ENCODE results near the gene TCIRG1.

Gene TCIRG1

DNA sequence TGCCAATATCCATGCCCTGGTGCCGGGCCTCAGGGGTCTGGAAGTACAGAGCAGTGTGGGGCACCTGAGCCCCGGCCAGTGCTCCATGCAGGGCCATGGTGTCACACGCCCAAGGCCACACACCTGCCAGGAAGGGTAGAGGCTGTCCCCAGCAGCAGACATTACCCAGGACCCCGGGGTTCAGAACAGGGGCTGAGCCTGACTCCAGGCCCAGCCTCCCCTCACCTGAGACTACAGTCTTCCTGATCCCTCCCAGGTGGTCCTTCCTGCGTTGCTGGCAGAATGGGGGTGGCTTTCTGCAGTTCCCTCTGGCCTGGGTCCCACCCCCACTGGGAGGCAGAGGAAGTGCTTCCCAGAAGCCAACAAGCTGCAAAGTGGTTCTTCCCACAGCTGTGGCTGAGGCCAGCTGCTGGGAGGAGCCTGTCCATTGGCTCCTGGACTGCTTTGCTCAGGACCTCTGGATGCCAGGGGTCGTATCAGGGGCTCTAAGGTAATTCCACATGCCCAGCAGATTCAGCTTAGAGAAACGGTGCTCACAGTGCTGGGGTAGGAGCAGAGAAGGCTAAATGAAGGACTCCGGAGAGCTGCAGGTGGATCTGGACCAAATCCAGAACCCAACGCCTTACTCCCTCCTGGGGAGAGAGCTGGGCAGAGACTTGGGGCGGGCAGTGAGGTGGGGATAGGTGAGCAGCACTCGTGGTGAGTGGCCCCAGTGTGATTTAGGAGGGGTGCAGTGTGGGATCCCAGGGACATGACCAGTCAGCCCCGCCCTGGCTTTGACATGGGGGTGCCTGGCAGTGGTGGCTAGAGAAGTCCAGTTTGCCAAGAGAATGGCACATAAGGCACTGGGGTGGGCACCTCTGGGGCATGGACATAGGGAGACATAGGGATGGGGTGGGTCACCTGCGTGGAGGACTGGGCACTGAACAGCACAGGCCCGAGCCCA, 12.6 kb downstream of the TCIRG1 start:
- DNase-seq: peak in 2 of 4 experiments; percentile 29 to 41

DNA sequence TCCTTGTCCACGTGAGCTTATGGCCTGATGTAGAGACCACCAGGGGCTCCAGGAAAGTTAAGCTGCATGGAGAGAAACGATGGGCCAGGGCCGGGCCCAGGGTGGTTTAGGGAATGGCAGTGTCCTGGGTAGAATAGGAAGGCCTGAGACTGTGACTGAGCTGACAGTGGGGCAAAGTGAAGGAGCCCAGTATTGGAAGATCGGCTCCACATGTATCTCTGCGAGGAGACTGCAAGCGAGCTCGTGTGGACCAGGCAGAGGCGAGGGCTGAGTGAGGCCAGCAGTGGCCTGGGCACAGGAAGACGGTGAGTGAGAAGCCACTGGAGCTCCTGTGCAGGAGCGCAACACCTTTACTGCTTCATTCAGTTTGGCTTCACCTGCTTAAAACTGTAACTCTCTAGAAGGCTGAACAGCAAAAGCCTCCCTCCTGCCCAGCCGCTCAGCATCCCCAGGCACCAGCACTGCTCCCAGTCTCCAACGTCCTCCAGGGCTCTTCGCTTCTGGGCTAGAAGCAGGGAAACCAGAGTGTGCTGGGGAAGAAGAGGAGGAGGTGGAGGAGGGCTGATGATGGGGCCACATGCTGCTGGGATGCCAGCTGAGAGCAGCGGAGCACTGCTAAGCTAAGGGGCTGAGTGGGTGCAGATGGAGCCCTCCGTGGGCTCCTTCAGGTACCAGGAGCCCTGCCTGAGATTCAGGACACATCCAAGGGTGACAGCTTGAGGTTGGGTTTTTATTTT, 13.5 kb downstream of the TCIRG1 start:
- no peak for DNase-seq

DNA sequence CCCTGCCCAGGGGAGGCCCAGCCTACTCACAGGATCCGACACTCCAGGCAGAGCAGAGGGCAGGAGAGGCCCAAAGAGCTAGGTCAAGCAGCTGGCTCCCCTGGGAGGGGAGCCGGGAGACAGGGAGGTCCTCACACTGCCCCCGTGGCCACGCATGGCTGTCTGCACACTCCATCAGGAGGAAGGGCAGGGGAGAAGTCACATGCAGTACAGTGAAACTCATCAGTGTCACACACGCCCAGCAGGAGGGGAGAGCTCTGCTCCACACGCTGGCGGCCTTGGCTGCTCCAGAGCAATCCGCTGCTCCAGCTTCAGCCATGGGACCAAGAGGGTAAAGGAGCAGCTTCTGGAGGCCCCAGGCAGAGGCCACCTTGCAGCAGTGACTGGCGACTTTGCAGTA, 14.3 kb downstream of the TCIRG1 start:
- DNase-seq: peak in 2 of 4 experiments; percentile 33 to 54

DNA sequence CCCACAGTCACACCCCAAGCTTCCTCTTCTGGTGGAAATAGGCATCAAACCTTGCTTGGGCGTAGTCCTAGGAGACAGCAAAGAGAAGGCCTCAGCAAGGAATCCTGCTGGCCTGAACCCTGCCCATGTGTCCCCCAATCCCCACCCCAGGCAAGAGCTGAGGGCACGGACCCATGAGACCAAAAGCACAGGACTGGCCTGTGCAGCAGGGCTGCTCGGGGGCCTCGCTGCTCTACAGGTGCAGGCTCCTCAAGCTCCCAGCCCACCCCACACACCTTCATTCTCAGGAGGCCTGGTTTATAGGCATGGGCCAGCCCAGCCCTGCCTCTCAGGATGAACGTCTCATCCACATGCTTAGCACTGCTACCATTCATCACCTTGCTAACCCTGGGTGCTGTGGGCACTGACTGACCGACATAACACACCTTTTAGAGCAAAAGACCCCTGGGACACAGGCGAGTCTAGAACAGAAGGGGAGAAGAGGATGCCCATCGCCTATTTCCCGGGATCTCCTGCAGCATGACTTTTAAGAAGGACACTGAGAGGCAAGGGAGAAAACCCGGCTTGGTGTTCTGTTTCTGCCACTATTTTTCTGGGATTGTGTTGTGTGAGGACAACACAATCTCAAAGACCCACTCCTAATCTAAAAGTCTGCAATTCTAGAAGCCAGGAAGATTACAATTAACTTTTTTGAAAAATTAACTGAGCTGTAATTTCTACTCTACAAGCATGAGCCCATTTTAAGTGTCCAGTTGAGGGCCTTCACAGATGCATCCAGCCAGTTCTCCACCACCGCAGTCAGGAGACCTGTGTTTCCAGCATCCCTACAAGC, 15.4 kb downstream of the TCIRG1 start:
- DNase-seq: peak in 2 of 4 experiments; percentile 43 to 47

DNA sequence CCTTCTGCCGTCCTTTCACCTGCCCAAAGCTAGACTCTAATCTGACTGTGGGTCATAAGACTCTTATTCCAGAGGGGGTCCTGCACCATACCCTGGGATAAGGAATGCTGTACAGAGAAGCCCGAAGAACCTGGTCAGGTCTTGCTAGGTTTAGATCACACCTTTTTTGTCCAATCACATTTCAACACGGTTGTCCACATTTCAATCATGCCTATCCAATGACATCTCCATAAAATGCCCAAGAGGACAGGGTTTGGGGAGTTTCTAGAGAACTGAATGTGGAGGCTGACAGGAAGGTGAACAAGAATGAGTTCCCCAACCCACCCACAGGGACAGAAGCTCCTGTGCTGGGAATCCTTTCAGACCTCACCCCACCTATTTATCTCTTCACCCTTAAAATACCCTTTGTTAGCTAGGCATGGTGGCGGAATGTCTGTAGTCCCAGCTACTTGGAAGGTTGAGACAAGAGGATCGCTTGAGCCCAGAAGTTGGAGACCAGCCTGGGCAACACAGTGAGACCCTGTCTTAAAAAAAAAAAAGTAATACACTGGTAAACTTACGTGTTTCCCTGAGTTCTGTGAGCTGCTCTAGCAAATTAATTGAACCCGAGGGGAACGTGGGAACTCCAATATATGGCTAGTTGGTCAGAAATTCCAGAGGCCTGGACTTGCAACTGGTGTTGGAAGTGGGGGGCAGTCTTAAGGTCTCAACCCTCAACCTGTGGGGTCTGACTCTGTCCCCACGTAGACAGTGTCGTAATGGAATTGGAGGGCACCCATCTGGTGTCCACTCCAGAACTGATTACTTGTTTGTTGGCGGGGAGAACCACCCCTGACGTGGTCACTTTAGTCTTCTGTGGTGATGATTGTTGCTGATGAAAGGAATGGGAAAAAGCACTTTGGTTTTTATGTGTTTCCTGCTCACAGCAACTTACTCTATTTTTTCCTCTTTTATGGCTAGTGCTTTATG, 17.8 kb downstream of the TCIRG1 start:
- no peak for DNase-seq

DNA sequence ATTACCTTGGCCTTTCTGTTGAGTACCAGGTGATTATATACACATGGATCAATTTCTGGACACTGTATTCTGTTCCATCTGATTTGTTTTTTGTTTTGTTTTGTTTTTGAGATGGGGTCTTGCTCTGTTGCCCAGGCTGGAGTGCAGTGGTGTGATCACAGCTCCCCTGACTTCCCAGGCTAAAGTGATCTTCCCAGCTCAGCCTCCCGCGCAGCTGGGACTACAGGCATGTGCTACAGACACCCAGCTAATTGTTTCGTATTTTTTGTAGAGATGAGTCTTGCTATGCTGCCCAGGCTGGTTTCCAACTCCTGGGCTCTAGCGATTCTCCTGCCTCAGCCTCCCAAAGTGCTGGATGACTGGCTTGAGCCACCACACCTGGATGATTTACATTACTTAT, 19.0 kb downstream of the TCIRG1 start:
- DNase-seq: no peak

DNA sequence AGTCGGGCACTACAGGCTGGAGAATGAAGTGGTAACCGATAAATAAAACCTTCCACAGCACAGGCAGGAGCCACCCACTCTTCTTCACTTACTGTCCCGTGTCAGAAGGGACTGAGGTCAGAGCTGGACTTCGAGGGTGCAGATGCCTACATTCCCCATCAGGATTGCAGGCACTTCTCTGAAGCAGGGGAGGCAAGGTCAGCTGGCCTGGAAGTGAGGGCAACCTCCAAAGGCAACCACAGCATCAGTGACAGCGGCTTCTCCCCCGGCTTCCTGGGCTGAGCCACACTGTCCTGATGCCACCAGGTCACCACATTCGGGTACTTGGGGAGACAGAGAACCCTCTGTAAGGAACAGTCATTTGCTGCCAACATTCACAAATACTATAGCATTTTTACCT, 22.7 kb downstream of the TCIRG1 start:
- DNase-seq: peak; percentile 52 to 80 (median 66)

DNA sequence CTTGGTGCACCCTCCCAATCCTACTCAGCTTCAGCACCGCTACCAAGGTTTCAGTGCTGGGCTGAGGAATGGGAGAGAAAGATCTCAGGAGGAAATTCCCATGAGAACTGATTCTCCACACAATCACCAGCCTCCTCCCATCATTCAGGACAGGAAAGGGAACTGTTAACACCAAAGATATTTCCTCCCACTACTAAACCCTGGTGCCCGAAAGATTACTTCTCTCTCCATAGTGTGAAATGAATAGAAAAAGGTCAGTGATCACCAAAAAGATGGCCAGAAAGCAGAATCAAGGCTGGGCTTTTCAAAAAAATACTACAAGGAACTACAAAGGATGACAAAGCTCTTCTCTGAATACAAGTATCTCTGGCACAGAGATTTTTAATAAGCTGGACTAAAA, 26.1 kb downstream of the TCIRG1 start:
- DNase-seq: peak; percentile 32 to 74 (median 58)

DNA sequence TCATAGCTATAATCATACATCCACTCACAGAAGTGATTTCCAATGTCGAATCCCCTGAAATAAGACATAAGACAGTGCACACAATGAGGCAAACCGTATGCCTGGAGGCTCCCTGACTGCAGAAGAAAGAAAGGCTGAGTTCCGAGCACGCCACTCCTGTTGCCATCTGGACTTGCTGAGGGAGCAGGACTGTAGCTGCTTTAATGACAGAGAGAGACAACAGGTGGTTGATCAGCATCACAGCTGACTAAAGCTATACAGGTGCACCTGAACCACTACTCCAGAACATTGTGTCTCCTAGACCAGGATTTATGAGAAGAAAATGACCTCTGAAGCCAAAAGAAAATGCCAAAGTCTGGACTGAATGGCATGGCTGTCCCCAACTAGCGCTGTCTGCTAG, 27.0 kb downstream of the TCIRG1 start:
- DNase-seq: no peak

DNA sequence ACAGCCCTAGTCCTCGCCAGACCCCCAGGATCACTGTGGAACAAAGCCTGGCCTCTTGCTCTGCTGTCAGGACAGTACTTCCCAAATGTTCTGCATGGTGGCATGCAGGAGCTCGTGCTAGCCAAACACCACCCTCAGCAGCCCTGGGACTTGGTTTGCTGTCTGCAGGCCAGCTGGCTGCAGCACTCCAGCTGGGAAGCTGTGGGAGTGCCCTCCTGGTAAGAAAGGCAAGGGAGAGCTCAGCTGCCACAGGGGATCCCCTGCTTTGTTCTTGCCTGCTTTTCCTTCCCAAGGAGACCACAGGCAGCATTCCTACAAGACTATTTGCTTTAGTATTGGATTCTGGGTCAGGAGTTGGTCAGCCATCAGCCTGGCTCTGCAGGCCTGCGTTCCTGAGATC, 27.9 kb downstream of the TCIRG1 start:
- no peak for DNase-seq

DNA sequence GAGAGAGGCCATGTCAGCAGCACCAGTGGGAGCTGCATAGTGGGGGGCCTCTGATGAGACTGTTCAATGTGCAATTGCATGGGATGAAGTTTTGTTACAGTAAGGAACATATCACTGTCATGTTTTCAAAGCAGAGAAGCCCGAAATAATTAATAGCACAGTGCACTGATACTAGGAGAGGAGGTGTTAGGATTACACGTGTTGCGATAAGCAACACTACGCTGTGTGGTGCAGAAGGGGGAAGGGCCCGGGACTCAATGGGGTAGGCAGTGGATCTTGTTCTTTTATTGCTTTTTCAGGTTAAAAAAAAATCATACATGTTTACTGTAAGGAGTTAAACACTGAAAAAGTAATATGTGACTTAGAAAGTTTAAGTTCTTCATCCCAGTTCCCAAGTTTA, 29.2 kb downstream of the TCIRG1 start:
- DNase-seq: no peak

DNA sequence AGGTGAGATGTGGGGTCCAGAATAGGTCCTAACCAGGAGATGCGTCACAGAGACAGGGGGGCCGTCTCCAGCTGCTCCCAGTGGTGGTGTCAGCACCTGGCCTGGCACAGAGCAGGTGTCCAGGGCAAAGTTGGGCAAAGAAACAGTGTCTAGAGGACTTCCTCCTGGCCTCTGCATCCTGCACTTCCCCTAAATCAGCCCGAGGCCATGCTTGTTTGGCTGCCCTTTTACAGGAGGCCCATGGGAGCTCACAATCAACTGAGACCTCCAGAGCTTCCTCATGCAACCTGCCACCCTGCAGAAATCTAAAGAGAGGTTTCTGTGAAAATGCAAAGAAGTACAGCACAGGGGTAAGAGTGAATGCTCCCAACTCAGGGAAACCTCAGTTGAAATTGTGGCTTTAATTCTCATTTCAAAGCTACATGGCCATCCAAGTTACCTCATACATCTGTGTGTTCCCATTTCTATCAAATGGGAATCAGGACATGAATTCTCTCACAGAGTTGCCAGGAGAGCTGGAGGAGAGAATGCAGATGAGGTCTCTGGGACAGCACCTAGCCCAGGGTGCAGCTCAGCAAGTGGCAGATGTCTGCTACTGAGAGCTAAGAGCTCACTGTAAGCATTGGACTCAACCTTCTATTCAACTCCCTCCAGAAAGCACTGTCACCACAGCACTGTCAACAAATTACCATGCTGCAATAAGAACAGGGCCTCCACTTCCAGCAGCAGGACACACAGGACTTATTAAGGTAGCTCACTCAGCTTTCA, 32.6 kb downstream of the TCIRG1 start:
- peak; percentile 25 to 53 (median 46) for DNase-seq

DNA sequence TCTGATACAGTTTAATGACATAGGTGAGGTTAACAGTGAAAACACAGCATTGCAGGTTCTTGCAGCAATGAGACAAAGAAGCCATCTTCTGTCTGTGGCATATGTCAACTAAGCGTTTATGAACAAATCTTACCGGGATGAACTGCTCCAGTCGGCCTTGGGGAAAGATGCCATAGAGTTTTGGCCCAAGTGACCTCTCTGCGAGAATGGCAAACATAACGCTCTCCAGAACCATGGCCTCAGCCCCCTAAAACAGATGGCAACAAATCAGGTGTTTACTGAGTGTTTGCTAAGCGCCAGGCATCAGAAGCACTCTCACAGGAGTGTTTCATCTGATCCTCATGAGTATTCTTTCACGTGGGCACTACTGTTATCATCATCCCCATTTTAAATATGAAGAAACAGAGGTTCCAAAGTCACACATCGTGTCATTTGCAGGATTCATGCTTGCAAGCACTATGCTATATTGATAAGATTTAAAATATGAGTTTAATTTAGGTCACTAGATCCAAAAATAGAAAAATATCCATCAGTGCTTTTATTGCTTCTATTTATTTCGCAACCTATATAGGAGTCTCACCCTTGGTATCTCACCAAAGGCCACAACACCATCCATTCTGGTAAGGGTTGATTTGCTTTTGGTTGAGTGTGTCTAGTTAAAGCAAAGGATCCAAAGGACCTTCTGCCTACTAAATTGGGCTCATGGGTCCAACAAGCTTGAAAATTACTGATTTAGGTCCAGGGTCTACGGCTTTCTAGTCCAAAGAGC, 35.9 kb downstream of the TCIRG1 start:
- no peak for DNase-seq

DNA sequence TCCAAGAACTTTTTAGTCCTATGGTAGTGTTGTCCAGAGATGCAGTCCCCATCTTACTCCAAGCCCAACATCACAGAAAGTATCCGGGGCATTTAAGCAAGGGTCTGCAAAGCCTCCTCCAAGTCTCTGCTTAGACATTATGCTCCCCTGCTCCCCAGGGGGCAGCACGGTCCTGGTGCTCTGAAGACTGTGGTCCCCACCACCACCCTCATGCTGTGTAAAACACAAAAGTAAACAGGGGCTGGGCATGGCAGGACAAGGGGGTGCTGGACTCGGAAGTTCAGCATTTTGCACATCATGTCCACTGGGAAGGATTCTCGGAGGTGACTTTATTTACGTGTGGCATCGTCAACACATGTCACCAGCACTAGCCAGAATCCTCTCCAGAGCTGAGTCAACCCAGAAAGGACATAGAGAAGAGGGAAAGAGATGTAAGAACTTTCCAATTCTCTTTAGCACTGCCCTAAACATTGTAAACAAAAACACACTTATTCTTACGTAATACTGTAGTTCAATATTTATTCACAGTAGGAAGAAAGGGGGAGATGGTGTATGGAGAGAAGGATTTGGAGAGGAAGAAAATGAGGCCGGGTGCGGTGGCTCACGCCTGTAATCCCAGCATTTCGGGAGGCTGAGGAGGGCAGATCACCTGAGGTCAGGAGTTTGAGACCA, 37.7 kb downstream of the TCIRG1 start:
- DNase-seq: no peak

DNA sequence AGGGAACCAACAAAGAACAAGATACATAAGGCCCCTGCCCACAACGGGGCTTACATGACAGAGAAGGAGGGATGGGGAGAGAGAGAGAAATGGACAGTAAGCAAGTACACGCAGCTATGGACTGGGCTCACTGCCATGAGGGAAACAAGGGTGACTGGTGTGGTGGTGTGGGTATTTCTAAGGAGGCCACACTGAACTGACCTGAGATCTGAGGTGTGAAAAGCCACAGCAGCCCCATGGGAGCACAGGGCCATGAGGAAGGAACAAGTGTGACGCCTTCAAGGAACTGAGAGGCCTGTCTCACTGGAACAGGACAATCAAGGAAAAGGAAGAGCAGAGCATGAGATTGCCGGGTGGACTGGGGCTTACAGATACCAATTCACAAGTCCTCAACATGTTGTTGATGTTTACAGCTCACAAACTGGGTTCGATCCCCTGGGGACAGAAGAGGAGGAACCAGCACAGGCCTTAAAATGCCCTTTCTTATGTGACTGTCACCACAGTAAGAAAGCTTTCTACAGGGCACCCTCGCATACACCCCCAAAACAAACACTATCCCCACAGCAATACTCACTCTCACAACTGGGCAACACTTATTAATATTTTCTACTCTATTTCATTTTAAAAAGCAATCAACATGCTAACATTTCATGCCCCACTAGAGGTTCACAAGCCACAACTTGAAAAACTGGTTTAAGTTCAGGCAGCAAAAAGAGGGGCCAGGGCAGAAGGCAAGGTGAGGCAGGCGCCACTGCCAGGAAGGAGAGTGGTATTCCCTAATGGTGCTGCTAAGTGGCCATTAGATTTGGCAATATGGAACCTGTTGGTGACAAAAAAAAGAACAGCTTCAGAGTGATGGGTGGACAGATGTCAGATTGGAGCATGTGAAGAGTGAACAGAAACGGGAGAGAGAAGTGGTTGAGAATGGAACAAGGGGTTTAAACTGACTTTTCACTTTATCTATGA, 39.1 kb downstream of the TCIRG1 start:
- DNase-seq: no peak

DNA sequence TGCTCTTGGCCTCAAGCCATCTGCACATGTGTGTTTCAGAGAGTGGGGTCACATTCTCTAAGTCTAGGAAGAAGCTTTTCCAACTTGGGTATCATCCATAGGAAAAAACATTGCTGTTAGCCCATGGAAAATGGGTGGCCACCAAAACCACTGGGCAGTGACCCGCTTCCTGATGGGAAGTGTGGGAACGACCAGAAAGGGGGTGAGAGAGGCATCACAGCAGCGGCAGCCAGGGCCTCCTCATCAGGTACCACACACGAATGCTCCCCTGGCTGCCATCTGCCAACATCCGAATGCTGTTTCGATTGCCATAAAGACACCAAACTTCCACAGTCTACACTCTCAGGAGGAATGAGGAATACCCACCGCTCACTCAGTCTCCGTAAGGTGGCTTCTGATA, 42.0 kb downstream of the TCIRG1 start:
- no peak for DNase-seq

DNA sequence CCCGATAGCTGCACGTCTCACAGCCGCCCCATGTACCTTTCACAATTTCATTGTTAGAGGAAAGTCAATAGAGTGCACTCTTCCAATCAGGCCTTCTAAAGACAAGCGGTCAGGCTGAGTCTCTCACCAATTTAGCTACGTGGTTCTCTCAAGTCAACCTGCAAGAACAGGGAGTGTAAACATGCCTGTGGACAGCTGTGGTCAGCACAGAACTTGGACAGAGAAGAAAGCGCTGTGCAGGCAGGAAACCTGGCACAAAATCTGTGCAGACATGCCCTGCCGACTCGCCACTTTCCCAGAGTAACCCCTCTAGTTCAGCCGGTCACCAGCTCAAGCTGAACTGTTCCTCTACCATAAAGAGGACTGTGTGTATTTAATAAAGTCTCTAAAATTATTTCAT, 42.9 kb downstream of the TCIRG1 start:
- no peak for DNase-seq

DNA sequence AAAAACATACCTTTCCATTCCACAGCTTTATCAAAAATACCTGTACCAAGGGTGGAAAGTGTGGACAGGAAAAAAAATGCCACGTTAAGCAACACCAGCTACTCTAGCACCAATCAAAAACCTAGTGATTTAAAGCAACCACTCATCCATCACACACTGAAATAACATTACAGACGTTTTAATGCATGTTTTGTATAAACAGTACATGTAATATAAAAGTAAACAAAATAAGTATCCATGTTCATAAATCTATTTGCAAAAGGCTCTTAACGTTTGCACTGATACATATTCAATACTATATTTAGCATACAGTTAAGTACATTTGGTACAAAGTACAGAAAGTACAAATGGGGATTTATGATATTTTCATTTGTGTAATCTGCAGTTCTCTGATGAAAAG, 43.7 kb downstream of the TCIRG1 start:
- no peak for DNase-seq

Measured in suppressor macrophage (primary cell).